ENCODE measurements around the gene UBAC2. TPM values are rescaled to one million over a fixed set of nuclear protein-coding genes. Genes with fewer than 3 reads are reported as not detected.

Gene UBAC2
- total RNA-seq, 1 experiment from 2014 or later: 41.0 TPM

- H3K27me3 Mint-ChIP-seq (ENCODE audit: unreplicated experiment): no peaks in the 10 kb centered on the region
- no peak overlapping the region for H3K4me3 Mint-ChIP-seq (ENCODE audit: low read depth, unreplicated experiment)
- no peak overlapping the region for H3K27ac Mint-ChIP-seq (ENCODE audit: unreplicated experiment)
- BruUV-seq (replicated peaks): no TSS peak
- peaks cover 6% of the 10 kb centered on the region for H3K36me3 Mint-ChIP-seq (ENCODE audit: insufficient read depth, unreplicated experiment)
- CTCF ChIA-PET: no interaction called here
- no peak for DNase-seq
- intact Hi-C loops (cut with micrococcal nuclease; ENCODE audit: unreplicated experiment): no loop called here
- no peak for TF ChIP-seq CTCF (IDR thresholded peaks at IDR 0.05; ENCODE audit: unreplicated experiment)
- H3K9me3 Mint-ChIP-seq (ENCODE audit: low read depth, unreplicated experiment): no peaks in the 10 kb centered on the region
- no peaks in the 10 kb centered on the region for H3K4me1 Mint-ChIP-seq (ENCODE audit: low read depth, unreplicated experiment)
Measured at GRCh38 chr13:99380921-99381645, 180.4 kb downstream of the UBAC2 start.

- CTCF ChIA-PET: no interaction called here
Measured at GRCh38 chr13:99381766-99382165, 181.1 kb downstream of the UBAC2 start.

GRCh38 chr13:99382428-99383133 is 181.9 kb downstream of the UBAC2 start:
- no peak overlapping the region for H3K27ac Mint-ChIP-seq (ENCODE audit: unreplicated experiment)
- H3K27me3 Mint-ChIP-seq (ENCODE audit: unreplicated experiment): no peaks in the 10 kb centered on the region
- no peak overlapping the region for H3K4me3 Mint-ChIP-seq (ENCODE audit: low read depth, unreplicated experiment)
- intact Hi-C loops (cut with micrococcal nuclease; ENCODE audit: unreplicated experiment): no loop called here
- no peaks in the 10 kb centered on the region for H3K4me1 Mint-ChIP-seq (ENCODE audit: low read depth, unreplicated experiment)
- no peak for DNase-seq
- CTCF ChIA-PET: no interaction called here
- no peak for TF ChIP-seq CTCF (IDR thresholded peaks at IDR 0.05; ENCODE audit: unreplicated experiment)
- BruUV-seq (replicated peaks): no TSS peak
- H3K36me3 Mint-ChIP-seq (ENCODE audit: insufficient read depth, unreplicated experiment): peaks cover 11% of the 10 kb centered on the region
- H3K9me3 Mint-ChIP-seq (ENCODE audit: low read depth, unreplicated experiment): no peaks in the 10 kb centered on the region

More at GRCh38 chr13:99381766-99382165, 181.1 kb downstream of the UBAC2 start:
- TF ChIP-seq CTCF (IDR thresholded peaks at IDR 0.05; ENCODE audit: unreplicated experiment): no peak
- Mint-ChIP-seq H3K9me3 (ENCODE audit: low read depth, unreplicated experiment) (no peaks in the 10 kb centered on the region), H3K4me1 (ENCODE audit: low read depth, unreplicated experiment) (no peaks in the 10 kb centered on the region), H3K4me3 (ENCODE audit: low read depth, unreplicated experiment) (no peak overlapping the region), H3K36me3 (ENCODE audit: insufficient read depth, unreplicated experiment) (peaks cover 6% of the 10 kb centered on the region), H3K27me3 (ENCODE audit: unreplicated experiment) (no peaks in the 10 kb centered on the region), H3K27ac (ENCODE audit: unreplicated experiment) (no peak overlapping the region)
- BruUV-seq (replicated peaks): no TSS peak
- no peak for DNase-seq
- intact Hi-C loops (cut with micrococcal nuclease; ENCODE audit: unreplicated experiment): no loop called here

GRCh38 chr13:99383511-99383921 is 182.9 kb downstream of the UBAC2 start:
- CTCF ChIA-PET: interaction anchor here (0.6 kb wide), 1 partner anchor 1096 kb away, joined by 3 read pairs; no protein-coding TSS in a partner anchor
- no peaks in the 10 kb centered on the region for H3K9me3 Mint-ChIP-seq (ENCODE audit: low read depth, unreplicated experiment)
- BruUV-seq (replicated peaks): no TSS peak
- no peak overlapping the region for H3K27ac Mint-ChIP-seq (ENCODE audit: unreplicated experiment)
- TF ChIP-seq CTCF (IDR thresholded peaks at IDR 0.05; ENCODE audit: unreplicated experiment): no peak
- H3K36me3 Mint-ChIP-seq (ENCODE audit: insufficient read depth, unreplicated experiment): peaks cover 13% of the 10 kb centered on the region
- no peak for DNase-seq
- no peaks in the 10 kb centered on the region for H3K4me1 Mint-ChIP-seq (ENCODE audit: low read depth, unreplicated experiment)
- intact Hi-C loops (cut with micrococcal nuclease; ENCODE audit: unreplicated experiment): no loop called here
- no peak overlapping the region for H3K4me3 Mint-ChIP-seq (ENCODE audit: low read depth, unreplicated experiment)
- no peaks in the 10 kb centered on the region for H3K27me3 Mint-ChIP-seq (ENCODE audit: unreplicated experiment)
